Uterus (tissue), 4 donors: ENCODE measurements around the gene DNAH11. TPM values are rescaled to one million over a fixed set of nuclear protein-coding genes. Genes with fewer than 3 reads are reported as not detected.

ENCODE experiments used
- DNase-seq, 2 donors: peaks; one replicate each; pipeline ENCODE4 v3.0.0-alpha.2; 2019 to 2020
- H3K27ac ChIP-seq, 2 donors: fragments of 200-600 bp; sonication (generic); 1 replicate in 1 of 2; 2 replicates in 1 of 2; pipeline ENCODE4 v1.5.1; 2016 to 2018
- H3K27me3 ChIP-seq, 2 donors: fragments of 200-600 bp; sonication (generic); one replicate each; pipeline ENCODE4 v1.5.1; 2018 to 2019; ENCODE audit warnings: control low read depth in 1 of 2
- H3K36me3 ChIP-seq, 2 donors: fragments of 200-600 bp; sonication (generic); one replicate each; pipeline ENCODE4 v1.5.1; 2019; ENCODE audit warnings: control low read depth in 1 of 2
- H3K4me1 ChIP-seq, 2 donors: fragments of 200-600 bp; sonication (generic); one replicate each; pipeline ENCODE4 v1.5.1; 2018 to 2019; ENCODE audit warnings: control low read depth in 1 of 2
- H3K4me3 ChIP-seq, 2 donors: fragments of 200-600 bp; sonication (generic); 1 replicate in 1 of 2; 2 replicates in 1 of 2; pipeline ENCODE4 v1.5.1; 2018 to 2019; ENCODE audit warnings: mild to moderate bottlenecking in 1 of 2
- H3K9me3 ChIP-seq, 2 donors: fragments of 200-600 bp; sonication (generic); one replicate each; pipeline ENCODE4 v1.5.1; 2019; ENCODE audit warnings: control low read depth in 1 of 2
- POLR2A ChIP-seq, 2 donors: fragments of 450-650 bp; IDR thresholded peaks; one replicate each; pipeline ENCODE4 v1.6.1; 2016; ENCODE audit warnings: antibody characterized with exemption in 2 of 2, mild to moderate bottlenecking in 1 of 2, moderate library complexity in 1 of 2
- intact Hi-C: fragments of 100-400 bp; cut with DNase I; formaldehyde crosslinking; loops from one replicate; pipeline ENCODE4 v1.15.1; 2023; ENCODE audit warnings: low total_unique reads
- total RNA-seq, 4 donors: library from RNA; depleted of rRNA in 3 of 4; stranded (reverse); fragments of >200 nt in 3 of 4; gene quantifications; one replicate each; pipeline versions ENCODE4 v1.1.0 to v1.2.4, GENCODE V29; 2014 to 2023
- TF ChIP-seq, protein P1 (sequence below), 4 experiments: fragments of 200-600 bp in 2 of 4; fragments of 450-650 bp in 2 of 4; sonication (generic) in 2 of 4; IDR thresholded peaks; one replicate each; pipeline ENCODE4 v1.5.1; 2016 to 2019; ENCODE audit warnings: antibody characterized with exemption in 4 of 4, mild to moderate bottlenecking in 2 of 4, moderate library complexity in 1 of 4
- donor health status: DM: yes; HTN: yes; CAD: no.

The DNAH11 gene
- total RNA-seq, 4 donors from 2014 or later = 0.26 to 6.8 (median 1.5) TPM

DNA sequence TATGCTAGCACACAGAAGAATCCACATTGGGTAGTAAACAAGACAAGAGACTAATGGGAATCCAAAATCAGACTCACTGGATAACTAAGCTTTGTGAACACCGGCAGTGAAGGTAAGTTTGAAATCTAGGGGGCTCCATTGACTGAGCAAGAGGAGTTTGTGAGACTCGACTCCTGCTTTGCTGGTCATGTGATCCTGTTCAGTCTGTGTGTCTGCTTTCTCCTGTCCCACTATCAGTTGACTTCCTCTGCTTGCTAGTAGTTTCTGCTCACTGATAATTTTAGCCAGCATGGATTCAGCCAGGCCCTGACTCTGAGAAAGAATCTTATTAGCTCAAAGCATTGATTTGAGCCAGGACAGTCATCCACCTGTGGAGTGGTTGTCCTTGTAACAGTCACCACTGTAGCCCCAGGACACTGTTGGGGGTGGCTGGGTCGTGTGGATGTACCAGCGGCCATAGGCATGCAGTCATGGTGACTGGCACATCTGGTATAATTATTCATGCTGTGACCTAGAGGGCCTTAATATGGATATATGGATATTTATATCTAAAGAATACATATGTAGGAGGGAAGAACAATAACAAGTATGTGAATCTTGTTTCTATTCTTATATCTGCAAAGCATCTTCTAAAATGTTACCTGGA, 44.4 kb downstream of the DNAH11 start:
- no peaks in the 10 kb centered on the region for H3K27me3 ChIP-seq
- no peak overlapping the region for H3K27ac ChIP-seq
- no peaks in the 10 kb centered on the region for H3K36me3 ChIP-seq
- DNase-seq = no peak
- no peak overlapping the region for H3K4me3 ChIP-seq
- intact Hi-C loops = no loop called here
- no peaks in the 10 kb centered on the region for H3K9me3 ChIP-seq
- no peak for TF ChIP-seq POLR2A (IDR thresholded peaks at IDR 0.05)
- TF ChIP-seq, protein P1, sequence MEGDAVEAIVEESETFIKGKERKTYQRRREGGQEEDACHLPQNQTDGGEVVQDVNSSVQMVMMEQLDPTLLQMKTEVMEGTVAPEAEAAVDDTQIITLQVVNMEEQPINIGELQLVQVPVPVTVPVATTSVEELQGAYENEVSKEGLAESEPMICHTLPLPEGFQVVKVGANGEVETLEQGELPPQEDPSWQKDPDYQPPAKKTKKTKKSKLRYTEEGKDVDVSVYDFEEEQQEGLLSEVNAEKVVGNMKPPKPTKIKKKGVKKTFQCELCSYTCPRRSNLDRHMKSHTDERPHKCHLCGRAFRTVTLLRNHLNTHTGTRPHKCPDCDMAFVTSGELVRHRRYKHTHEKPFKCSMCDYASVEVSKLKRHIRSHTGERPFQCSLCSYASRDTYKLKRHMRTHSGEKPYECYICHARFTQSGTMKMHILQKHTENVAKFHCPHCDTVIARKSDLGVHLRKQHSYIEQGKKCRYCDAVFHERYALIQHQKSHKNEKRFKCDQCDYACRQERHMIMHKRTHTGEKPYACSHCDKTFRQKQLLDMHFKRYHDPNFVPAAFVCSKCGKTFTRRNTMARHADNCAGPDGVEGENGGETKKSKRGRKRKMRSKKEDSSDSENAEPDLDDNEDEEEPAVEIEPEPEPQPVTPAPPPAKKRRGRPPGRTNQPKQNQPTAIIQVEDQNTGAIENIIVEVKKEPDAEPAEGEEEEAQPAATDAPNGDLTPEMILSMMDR (IDR thresholded peaks at IDR 0.05) = no peak
- H3K4me1 ChIP-seq = no peaks in the 10 kb centered on the region

- no peak overlapping the region for H3K27ac ChIP-seq
- intact Hi-C loops = no loop called here
- H3K36me3 ChIP-seq = no peaks in the 10 kb centered on the region
- H3K4me3 ChIP-seq = no peak overlapping the region
- no peaks in the 10 kb centered on the region for H3K9me3 ChIP-seq
- no peaks in the 10 kb centered on the region for H3K4me1 ChIP-seq
- no peaks in the 10 kb centered on the region for H3K27me3 ChIP-seq
- TF ChIP-seq POLR2A (IDR thresholded peaks at IDR 0.05) = no peak
- TF ChIP-seq, protein P1 (IDR thresholded peaks at IDR 0.05) = no peak
- DNase-seq = no peak
Observed at GRCh38 chr7:21596801-21597200, 54.0 kb downstream of the DNAH11 start.

DNA sequence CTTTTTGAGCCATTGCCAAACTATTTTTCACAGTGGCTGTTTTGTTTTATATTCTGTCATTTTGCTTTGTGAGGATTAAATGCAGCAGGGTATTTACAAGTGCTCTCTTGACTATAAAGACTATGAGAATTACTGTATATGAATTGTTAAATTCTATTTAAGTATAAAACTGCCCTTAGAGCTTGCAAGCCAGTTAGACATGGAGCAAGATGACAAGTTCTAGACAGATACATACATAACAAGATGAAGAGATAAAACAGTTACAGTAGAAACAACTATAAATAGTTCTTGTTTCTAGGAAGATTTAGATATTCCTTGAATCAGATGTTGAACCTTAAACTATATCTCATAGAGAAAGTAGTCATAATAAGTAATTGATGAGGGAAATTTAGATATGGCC, 60.6 kb downstream of the DNAH11 start:
- TF ChIP-seq, protein P1 (IDR thresholded peaks at IDR 0.05) = no peak
- no peak for TF ChIP-seq POLR2A (IDR thresholded peaks at IDR 0.05)
- intact Hi-C loops = no loop called here
- no peaks in the 10 kb centered on the region for H3K4me1 ChIP-seq
- no peak overlapping the region for H3K27ac ChIP-seq
- no peak overlapping the region for H3K4me3 ChIP-seq
- DNase-seq = no peak
- H3K36me3 ChIP-seq = no peaks in the 10 kb centered on the region
- no peaks in the 10 kb centered on the region for H3K9me3 ChIP-seq
- no peaks in the 10 kb centered on the region for H3K27me3 ChIP-seq

DNA sequence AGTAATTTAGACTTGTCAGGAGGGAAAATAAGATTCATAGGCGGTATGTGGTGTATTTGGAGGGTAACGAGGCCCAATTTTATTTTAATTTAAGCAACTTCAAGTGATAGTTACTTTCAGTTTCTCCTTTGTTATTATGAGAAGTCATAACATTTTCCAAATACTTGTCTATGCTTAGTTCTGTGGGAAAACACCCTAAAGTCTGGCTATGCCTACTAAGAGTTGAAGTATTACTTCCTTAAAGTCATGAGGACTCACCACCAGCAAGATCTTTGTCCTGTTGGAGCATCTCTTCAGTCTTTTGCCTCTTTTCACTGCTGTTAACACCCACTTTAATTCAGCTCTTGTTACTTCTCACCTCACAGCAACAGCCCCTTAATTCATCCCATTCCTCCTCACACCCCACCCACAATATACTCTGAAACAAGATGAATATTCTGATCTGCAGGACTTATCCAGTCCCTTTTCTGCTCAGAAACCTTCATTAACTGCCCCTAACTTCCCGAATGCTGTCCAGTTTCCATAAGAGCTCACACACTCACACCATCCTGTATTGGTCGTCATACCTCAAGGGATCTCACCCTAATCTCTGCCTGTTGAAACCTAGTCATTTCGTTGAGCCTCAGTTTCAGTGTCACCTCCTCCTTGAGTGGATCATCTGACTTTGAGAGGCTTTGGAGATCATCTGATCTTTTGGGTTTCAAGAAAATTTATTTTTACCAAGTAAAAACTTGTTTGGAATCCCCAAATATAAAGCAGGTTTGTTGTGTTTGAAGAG, 61.3 kb downstream of the DNAH11 start:
- no peak for TF ChIP-seq POLR2A (IDR thresholded peaks at IDR 0.05)
- TF ChIP-seq, protein P1 (IDR thresholded peaks at IDR 0.05) = no peak
- no peaks in the 10 kb centered on the region for H3K9me3 ChIP-seq
- DNase-seq = no peak
- no peaks in the 10 kb centered on the region for H3K27me3 ChIP-seq
- no peak overlapping the region for H3K4me3 ChIP-seq
- H3K36me3 ChIP-seq = no peaks in the 10 kb centered on the region
- no peaks in the 10 kb centered on the region for H3K4me1 ChIP-seq
- H3K27ac ChIP-seq = no peak overlapping the region
- intact Hi-C loops = no loop called here

- H3K27me3 ChIP-seq = no peaks in the 10 kb centered on the region
- no peaks in the 10 kb centered on the region for H3K9me3 ChIP-seq
- intact Hi-C loops = no loop called here
- no peak overlapping the region for H3K27ac ChIP-seq
- H3K4me1 ChIP-seq = no peaks in the 10 kb centered on the region
- DNase-seq = no peak
- no peaks in the 10 kb centered on the region for H3K36me3 ChIP-seq
- no peak overlapping the region for H3K4me3 ChIP-seq
- TF ChIP-seq, protein P1 (IDR thresholded peaks at IDR 0.05) = no peak
- TF ChIP-seq POLR2A (IDR thresholded peaks at IDR 0.05) = no peak
Observed at GRCh38 chr7:21605008-21605585, 62.3 kb downstream of the DNAH11 start.
